EL (cell line): ENCODE measurements around the gene FFAR3.
"Not testable (repeated sequence)": the region's sequence is repeated elsewhere in the genome, so short reads cannot be mapped to it uniquely, and the experiment has no call there.

ENCODE experiments used
- DNase-seq: peaks from one replicate; pipeline ENCODE4 v3.0.0-alpha.2; 2016

FFAR3 gene

GRCh38 chr19:35378356-35378755 lies 20.1 kb downstream of the FFAR3 start:
- no peak for DNase-seq

DNA sequence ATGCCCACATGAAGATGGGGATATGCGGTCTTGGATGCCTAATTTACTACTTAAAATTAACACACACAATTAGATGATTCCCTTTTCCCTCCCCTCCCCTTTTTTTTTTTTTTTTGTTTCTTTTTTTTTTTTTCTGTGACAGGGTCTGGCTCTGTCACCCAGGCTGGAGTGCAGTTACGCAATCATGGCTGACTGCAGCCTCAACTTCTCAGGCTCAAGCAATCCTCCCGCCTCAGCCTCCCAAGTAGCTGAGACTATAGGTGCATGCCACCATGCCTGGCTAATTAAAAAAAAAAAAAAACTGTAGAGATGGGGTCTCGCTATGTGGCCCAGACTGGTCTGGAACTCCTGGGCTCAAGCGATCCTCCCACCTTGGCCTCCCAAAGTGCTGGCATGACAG lies 21.3 kb downstream of the FFAR3 start:
- DNase-seq, result not testable (repeated sequence)

DNA sequence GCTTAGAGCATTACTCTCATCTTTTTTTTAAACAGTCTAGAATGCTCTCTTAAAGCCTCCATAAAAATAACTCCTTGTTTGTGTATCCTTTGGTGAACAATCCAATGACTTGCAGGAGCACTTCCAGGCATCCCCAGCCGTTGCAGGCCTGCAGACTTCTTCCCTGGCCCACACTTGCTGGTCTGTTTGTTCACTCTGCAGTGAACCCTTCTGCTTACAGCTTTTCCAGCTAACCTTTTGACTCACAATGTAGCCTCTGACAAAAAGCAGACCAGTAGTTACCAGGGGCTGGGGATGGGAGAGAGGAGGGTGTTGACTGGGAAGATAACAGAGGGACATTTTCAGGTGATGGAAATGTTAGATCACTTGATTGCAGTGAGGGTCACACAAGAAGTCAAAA lies 21.7 kb downstream of the FFAR3 start:
- no peak for DNase-seq

DNA sequence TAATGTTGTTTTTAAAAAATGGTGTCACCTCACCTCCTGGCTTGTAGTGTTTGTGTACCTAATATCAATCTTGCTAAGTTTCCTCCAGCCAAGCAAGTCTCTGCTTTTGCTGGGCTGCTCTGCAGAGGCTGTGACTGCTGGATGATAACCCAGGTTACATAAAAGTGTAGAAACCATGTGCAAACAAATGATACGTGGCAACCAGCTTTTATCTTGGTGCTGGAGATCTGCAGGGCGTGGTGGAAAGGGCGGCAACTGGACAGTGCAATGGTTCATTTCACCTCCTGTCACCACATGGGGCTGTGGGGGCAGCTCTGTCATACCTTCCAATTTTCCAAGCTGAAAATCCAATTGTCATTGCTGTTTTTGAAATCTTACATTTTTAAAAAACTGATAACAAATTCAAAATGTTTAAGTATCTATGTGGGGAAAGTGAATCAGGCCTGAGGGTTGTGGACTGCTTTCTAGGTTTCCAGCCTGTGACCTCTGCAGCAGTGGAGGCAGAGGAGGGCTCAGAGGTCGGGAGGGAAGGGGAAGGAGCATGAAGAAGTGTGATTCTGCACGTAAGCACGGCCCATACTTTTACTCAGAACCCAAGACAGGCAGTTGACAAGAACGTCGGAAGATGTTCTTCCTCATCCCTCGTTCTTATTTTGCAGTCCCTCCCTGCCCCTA lies 22.3 kb downstream of the FFAR3 start:
- DNase-seq, result no peak

DNA sequence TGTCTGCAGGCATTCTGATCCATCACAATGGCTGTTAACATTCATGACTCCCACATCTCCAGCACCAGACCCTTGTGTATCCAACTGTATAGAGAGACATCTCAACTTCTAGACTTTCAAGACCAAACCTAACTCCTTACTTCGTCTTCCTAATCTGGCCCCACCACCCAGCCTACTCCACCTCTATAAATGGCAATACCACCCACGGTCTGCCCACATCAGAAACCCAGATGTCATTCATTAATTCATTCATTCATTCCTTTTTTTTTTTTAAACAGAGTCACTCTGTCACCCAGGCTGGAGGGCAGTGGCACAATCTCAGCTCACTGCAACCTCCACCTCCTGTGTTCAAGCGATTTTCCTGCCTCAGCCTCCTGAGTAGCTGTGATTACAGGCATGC lies 23.1 kb downstream of the FFAR3 start:
- DNase-seq, result no peak

GRCh38 chr19:35381926-35382325 lies 23.7 kb downstream of the FFAR3 start:
- DNase-seq, result no peak

GRCh38 chr19:35383536-35383935 lies 25.3 kb downstream of the FFAR3 start:
- DNase-seq, result no peak

DNA sequence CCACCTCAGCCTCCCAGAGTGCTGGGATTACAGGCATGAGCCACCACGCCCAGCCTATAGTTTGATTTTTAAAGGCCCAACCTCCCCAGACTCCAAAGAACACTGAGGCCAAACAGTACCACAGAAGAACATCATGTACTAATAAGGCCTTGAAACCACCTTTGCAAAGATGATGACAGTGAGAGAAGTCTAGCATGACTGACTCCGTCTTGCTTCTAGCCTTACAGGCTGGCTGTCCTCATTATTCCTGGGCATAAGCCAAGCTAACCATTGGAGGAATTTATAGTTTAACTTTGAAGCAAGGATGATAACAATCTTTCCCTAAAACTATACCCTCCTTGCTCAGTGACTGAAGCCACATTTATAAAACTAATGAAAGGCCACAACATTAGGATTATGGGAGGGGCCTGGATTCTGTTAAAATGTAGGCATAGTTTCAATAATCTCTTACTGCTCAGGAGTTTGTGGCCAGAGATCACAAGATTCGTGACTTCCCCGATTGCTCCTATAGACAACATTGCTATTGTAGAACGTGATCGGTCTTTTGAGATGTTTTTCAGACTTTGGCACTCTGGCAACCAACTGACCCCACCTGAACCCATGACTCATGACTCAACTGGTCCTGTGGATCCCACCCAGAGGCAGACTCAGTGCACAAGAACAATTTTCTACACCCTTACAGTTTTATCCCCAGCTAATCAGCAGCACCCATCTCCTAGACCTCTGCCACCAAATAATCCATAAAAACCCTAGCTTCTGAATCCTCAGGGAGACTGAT lies 30.2 kb downstream of the FFAR3 start:
- DNase-seq, result no peak

- DNase-seq, result no peak
Measured at GRCh38 chr19:35389192-35389861, 31.1 kb downstream of the FFAR3 start.

DNA sequence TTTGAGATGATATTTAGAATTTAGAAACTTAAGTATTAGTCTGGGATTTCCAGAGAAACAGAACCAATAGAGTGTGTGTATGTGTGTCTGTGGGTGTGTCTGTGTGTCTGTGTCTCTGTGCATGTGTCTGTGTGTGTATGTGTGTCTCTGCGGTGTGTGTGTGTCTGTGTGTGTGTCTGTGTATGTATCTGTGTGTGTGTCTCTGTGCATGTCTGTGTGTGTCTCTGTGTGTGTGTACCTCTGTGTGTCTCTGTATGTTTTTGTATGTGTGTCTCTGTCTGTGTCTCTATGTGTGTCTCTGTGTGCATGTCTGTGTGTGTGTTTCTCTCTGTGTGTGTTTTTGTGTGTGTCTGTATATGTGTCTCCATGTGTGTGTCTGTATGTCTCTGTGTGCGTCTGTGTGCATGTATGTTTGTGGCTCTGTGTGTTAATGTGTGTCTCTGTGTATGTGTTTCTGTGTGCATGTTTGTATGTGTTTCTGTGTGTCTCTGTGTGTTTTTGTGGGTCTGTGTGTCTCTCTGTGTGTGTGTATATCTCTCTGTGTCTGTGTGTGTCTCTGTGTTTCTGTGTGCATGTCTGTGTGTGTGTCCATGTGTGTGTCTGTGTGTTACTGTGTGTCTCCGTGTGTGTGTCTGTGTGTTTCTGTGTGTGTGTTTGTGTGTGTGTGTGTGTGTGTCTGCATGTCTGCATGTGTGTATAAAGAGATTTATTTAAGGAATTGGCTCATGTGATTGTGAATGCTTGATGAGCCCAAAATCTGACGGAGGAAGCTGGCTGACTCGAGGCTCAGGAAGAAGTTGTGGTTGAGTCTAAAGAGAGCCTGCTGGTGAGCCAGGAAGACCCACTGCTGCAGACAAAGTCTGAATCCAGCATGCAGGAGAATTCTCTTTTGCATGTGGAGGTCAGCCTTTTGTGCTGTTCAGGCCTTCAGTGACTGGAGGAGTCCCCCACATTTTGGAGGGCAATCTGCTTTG lies 34.8 kb downstream of the FFAR3 start:
- no peak for DNase-seq

- DNase-seq, result no peak
Measured at GRCh38 chr19:35395382-35396199, 37.3 kb downstream of the FFAR3 start.

DNA sequence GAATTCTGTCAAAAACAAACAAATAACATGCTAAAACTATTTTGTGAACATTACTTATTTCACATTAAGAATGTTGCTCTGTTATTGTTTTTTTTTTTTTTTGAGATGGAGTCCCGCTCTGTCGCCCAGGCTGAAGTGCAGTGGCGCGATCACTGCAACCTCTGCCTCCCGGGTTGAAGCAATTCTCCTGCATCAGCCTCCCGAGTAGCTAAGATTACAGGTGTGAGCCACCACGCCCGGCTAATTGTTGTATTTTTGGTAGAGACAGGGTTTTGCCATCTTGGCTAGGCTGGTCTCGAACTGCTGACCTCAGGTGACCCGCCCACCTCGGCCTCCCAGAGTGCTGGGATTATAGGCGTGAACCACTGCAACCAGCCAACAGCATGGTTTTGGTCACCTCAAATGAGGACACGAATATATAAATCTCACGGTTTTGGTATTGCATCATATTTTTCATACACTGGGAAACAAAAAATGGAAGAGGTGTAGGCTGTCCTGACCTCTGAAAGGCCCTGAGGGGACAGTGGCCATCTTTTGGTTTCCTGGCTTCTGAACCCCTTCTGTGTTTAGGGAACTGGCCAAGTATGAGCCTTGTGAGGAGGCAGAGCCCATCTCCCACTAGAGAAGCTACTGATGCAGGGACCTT lies 38.1 kb downstream of the FFAR3 start:
- no peak for DNase-seq

DNA sequence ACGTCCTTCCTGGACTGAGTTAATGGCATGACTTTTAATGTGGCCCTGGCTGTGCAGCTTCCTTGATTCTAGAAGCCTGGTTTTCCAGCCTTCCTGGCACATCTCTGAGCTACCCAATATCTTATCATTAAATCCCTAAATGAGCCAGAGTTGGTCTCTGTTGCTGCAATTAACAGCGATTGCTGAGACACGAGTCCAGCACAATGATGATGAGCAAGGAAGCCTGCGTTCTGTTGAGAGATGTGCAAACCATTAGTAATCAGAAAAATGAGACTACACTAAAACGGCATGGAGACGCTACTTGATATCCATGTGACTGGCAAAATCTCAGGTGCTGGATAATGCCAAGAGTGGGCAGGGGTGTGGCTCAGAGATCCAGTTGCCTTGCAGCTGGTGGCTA lies 38.8 kb downstream of the FFAR3 start:
- DNase-seq, result no peak

DNA sequence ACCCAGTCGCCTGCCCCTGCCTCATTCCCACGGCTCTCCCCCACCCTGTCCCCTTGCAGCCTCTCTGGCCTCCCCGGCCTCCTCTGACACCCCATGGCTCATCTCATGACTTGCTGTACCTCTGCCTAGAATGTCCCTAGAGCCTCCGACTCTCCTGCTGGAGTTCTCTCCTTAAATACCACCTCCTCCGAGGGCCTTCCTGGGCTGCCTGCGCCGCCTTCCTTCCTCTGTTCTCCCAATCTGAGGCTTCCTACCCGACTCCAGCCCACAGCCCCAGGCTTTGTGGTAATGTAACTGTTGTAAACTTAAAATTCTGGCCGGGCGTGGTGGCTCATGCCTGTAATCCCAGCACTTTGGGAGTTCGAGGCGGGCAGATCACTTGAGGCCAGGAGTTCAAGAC lies 40.3 kb downstream of the FFAR3 start:
- no peak for DNase-seq

- no peak for DNase-seq
Measured at GRCh38 chr19:35399231-35399630, 41.0 kb downstream of the FFAR3 start.

- no peak for DNase-seq
Measured at GRCh38 chr19:35399948-35400772, 41.9 kb downstream of the FFAR3 start.

DNA sequence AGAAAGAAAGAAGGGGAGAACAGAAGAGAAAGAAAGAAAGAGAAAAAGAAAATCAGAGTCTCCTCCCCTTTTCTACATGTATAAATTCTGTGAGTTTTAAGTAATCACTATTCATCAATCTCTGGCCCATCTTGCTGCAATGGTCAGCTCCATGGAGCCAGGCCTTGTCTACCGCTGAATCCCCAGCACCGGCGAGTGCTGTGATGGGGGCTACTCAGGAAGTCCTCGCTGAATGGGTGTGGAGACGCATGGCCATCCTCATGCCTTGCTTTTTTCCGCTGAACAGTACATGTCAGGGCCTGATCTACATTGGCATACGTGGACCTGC lies 42.5 kb downstream of the FFAR3 start:
- DNase-seq, result no peak

DNA sequence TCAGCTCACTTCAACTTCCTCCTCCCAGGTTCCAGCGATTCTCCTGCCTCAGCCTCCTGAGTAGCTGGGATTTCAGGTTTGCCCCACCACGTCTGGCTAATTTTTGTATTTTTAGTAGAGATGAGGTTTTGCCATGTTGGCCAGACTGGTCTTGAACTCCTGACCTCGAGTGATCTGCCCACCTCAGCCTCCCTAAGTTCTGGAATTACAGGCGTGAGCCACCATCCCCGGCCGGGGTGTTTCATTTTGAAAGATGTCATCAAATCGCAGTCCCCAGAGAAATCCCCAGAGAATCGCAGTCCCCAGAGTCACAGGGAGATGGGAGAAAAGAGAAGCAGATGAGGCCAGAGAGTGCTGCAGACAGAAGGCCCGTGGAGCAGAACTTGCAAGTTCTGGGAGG lies 43.2 kb downstream of the FFAR3 start:
- DNase-seq, result not testable (repeated sequence)

- DNase-seq, result no peak
Measured at GRCh38 chr19:35403116-35403760, 45.0 kb downstream of the FFAR3 start.
